GM19238 (cell line): ENCODE data around the gene RIN2.
"Not testable (repeated sequence)": the region's sequence is repeated elsewhere in the genome, so short reads cannot be mapped to it uniquely, and the experiment has no call there.

ENCODE experiments used
- DNase-seq: peaks from one replicate; pipeline ENCODE4 v3.0.0; 2011; ENCODE audit warnings: low spot score; ENCODE audit not compliant: insufficient read length

Gene RIN2

GRCh38 chr20:19786311-19786710 lies 28.3 kb downstream of the RIN2 start:
- DNase-seq: no peak

GRCh38 chr20:19787366-19787765 lies 29.3 kb downstream of the RIN2 start:
- no peak for DNase-seq

- DNase-seq: no peak
Measured at GRCh38 chr20:19789009-19789408, 31.0 kb downstream of the RIN2 start.

- DNase-seq: no peak
Measured at GRCh38 chr20:19789446-19789845, 31.4 kb downstream of the RIN2 start.

GRCh38 chr20:19791887-19792286 lies 33.8 kb downstream of the RIN2 start:
- DNase-seq: no peak

GRCh38 chr20:19793716-19794115 lies 35.7 kb downstream of the RIN2 start:
- no peak for DNase-seq

GRCh38 chr20:19794941-19795340 lies 36.9 kb downstream of the RIN2 start:
- DNase-seq: no peak

GRCh38 chr20:19799325-19799724 lies 41.3 kb downstream of the RIN2 start:
- DNase-seq: no peak

GRCh38 chr20:19802099-19802491 lies 44.0 kb downstream of the RIN2 start:
- no peak for DNase-seq

- no peak for DNase-seq
Measured at GRCh38 chr20:19802492-19803158, 44.6 kb downstream of the RIN2 start.

- DNase-seq: not testable (repeated sequence)
Measured at GRCh38 chr20:19806276-19806675, 48.2 kb downstream of the RIN2 start.

- DNase-seq: no peak
Measured at GRCh38 chr20:19806806-19807190, 48.7 kb downstream of the RIN2 start.

- DNase-seq: no peak
Measured at GRCh38 chr20:19807191-19807945, 49.3 kb downstream of the RIN2 start.
